SU-DHL-6 (cell line): Measurements from ENCODE around the gene NUDT10.

Experiments used
- H2AFZ ChIP-seq: fragments of 200-600 bp; sonication (generic); 2 replicates; pipeline ENCODE4 v1.6.1; 2014; ENCODE audit warnings: low read depth, mild to moderate bottlenecking, moderate library complexity, mixed read lengths, antibody characterized with exemption, low read length; ENCODE audit not compliant: severe bottlenecking
- H3F3A ChIP-seq: fragments of 200-600 bp; shearing (Covaris generic); 2 replicates; pipeline ENCODE4 v1.6.0; 2016; ENCODE audit warnings: antibody characterized with exemption, mild to moderate bottlenecking; ENCODE audit not compliant: insufficient read depth
- H3K27ac ChIP-seq: fragments of 200-600 bp; sonication (generic); 2 replicates; pipeline ENCODE4 v1.5.1; 2016; ENCODE audit warnings: low read depth, mild to moderate bottlenecking, low read length, moderate library complexity, mixed read lengths
- H3K27me3 ChIP-seq: fragments of 200-600 bp; sonication (generic), shearing (Covaris generic); 2 replicates; pipeline ENCODE4 v1.6.0; 2014; ENCODE audit warnings: mild to moderate bottlenecking, low read length
- H3K36me3 ChIP-seq: fragments of 200-600 bp; sonication (generic); 2 replicates; pipeline ENCODE4 v1.6.1; 2014; ENCODE audit warnings: mild to moderate bottlenecking, low read length, mixed read lengths
- H3K4me2 ChIP-seq: fragments of 300-600, 200-600 bp; shearing (Covaris generic), sonication (generic); 2 replicates; pipeline ENCODE4 v1.6.0; 2014; ENCODE audit warnings: low read length, low read depth, mild to moderate bottlenecking; ENCODE audit not compliant: poor library complexity, severe bottlenecking
- H3K4me3 ChIP-seq: fragments of 200-600 bp; sonication (generic); 2 replicates; pipeline ENCODE4 v1.5.1; 2014; ENCODE audit warnings: antibody characterized with exemption, low read length, mild to moderate bottlenecking, mixed read lengths; ENCODE audit not compliant: insufficient read depth, poor library complexity, severe bottlenecking
- H3K79me2 ChIP-seq: fragments of 200-600 bp; sonication (generic); 2 replicates; pipeline ENCODE4 v1.6.1; 2014; ENCODE audit warnings: mild to moderate bottlenecking, low read length, moderate library complexity; ENCODE audit not compliant: insufficient read depth
- H3K9ac ChIP-seq: fragments of 200-600 bp; sonication (generic); 2 replicates; pipeline ENCODE4 v1.7.0; 2014; ENCODE audit warnings: mild to moderate bottlenecking, low read length
- H3K9me2 ChIP-seq: fragments of 200-600 bp; sonication (generic); replicated peaks from 2 replicates; pipeline ENCODE4 v1.6.1; 2014; ENCODE audit warnings: low read length; ENCODE audit not compliant: insufficient read depth
- H3K9me3 ChIP-seq: fragments of 200-600 bp; sonication (generic); 2 replicates; pipeline ENCODE4 v1.6.1; 2014; ENCODE audit warnings: low read length, mixed read lengths; ENCODE audit not compliant: insufficient read depth
- H4K20me1 ChIP-seq: fragments of 200-600 bp; sonication (generic); 2 replicates; pipeline ENCODE4 v1.6.1; 2014; ENCODE audit warnings: low read depth, mild to moderate bottlenecking, antibody characterized with exemption, low read length, moderate library complexity, mixed read lengths
- EZH2phosphoT487 ChIP-seq: fragments of 200-600 bp; sonication (generic), shearing (Covaris generic); conservative IDR thresholded peaks from 2 replicates; pipeline ENCODE4 v1.6.1; 2018; ENCODE audit warnings: mild to moderate bottlenecking, antibody characterized with exemption, low read length, moderate library complexity, mixed read lengths
- TF ChIP-seq, protein P1 (sequence below): fragments of 200-600 bp; sonication (generic); IDR thresholded peaks from one replicate; pipeline ENCODE4 v1.5.1; 2017; ENCODE audit warnings: antibody characterized with exemption, mild to moderate bottlenecking, low read length, moderate library complexity; ENCODE audit not compliant: insufficient read depth, poor library complexity, severe bottlenecking

The NUDT10 gene

DNA sequence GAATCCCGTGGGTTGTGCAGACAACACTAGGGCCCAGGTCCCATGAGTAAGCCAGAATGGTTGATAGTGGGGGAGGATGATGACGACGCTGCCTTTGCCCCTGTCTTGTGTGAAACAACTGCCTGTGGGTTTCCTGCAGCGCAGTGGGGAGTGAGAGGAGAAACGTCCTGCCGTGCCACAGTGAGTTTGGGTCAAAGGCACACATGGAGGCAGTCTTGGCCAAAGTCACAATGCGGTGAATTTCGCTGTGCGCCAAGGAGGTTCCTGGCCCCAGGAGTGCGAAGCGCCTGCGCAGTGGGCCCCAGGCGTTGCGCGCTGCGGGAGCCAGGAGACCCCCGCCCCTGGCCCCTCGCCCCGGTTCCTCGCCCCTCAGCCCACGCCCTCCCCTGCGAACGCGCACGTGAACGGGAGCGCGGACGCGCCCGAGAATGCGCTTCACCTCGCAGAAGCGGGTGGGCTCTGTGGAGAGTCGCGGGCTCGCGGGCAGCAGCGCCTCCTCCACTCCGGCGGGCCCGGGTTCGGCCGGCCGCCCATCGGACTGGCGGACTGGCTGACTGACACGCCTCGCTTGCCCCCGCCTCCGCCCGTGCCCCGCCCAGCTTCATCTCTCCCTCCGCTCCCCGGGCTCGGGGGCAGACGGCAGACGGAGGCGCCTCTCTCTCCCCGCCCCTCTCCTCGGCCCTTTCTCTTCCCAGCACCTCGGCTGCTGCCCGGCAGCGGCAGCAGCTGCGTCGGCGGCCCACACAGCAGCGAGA lies at the start of gene NUDT10:
NUDT10 (plus strand) TSS at position 635 of the 755 bp plus-strand sequence. CDS start 144 bp downstream, outside the sequence.
- Histone ChIP-seq H4K20me1 (no peaks in the 10 kb centered on the region), H3K27ac (no peak within 1 kb of the TSS), H3K27me3 (no peaks in the 10 kb centered on the region), H3K4me2 (no peak within 1 kb of the TSS), H3K9me3 (no peaks in the 10 kb centered on the region), H3K36me3 (no peaks in the 10 kb centered on the region), H3K4me3 (no peak within 1 kb of the TSS), H3K9me2 (no peaks in the 10 kb centered on the region), H3K79me2 (no peaks in the 10 kb centered on the region), H3F3A (no peaks in the 10 kb centered on the region), H3K9ac (no peak within 1 kb of the TSS), H2AFZ (no peak within 1 kb of the TSS)
- TF ChIP-seq, protein P1, sequence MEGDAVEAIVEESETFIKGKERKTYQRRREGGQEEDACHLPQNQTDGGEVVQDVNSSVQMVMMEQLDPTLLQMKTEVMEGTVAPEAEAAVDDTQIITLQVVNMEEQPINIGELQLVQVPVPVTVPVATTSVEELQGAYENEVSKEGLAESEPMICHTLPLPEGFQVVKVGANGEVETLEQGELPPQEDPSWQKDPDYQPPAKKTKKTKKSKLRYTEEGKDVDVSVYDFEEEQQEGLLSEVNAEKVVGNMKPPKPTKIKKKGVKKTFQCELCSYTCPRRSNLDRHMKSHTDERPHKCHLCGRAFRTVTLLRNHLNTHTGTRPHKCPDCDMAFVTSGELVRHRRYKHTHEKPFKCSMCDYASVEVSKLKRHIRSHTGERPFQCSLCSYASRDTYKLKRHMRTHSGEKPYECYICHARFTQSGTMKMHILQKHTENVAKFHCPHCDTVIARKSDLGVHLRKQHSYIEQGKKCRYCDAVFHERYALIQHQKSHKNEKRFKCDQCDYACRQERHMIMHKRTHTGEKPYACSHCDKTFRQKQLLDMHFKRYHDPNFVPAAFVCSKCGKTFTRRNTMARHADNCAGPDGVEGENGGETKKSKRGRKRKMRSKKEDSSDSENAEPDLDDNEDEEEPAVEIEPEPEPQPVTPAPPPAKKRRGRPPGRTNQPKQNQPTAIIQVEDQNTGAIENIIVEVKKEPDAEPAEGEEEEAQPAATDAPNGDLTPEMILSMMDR: no peak
- no peak for TF ChIP-seq EZH2phosphoT487

DNA sequence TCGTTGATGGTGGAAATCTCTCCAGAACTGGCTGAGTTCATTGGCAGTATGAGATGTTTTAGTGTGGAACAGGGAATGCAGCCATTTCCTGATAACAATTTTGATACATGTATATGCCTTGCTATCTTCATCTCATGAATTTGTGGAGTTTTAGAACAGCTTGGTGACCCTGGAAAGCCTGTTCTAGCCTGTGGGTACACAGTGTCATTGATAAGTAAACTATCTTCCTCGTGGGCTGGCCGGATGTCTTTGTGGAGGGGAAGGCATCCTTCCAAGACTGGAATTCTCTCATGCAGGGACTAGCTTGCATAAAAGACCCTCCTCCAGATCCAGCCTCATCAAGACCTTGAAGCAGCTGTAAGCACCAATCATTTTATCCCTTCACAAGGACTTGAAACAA lies 40.2 kb upstream of the NUDT10 start:
- Histone ChIP-seq H3K9me2 (no peaks in the 10 kb centered on the region), H3K9me3 (no peaks in the 10 kb centered on the region), H4K20me1 (no peaks in the 10 kb centered on the region), H3K4me3 (no peak overlapping the region), H3K36me3 (no peaks in the 10 kb centered on the region), H3K27me3 (no peaks in the 10 kb centered on the region), H2AFZ (no peak overlapping the region), H3K27ac (no peak overlapping the region), H3K79me2 (no peaks in the 10 kb centered on the region), H3F3A (no peaks in the 10 kb centered on the region), H3K4me2 (no peak overlapping the region), H3K9ac (no peak overlapping the region)
- TF ChIP-seq EZH2phosphoT487: no peak
- TF ChIP-seq, protein P1: no peak

DNA sequence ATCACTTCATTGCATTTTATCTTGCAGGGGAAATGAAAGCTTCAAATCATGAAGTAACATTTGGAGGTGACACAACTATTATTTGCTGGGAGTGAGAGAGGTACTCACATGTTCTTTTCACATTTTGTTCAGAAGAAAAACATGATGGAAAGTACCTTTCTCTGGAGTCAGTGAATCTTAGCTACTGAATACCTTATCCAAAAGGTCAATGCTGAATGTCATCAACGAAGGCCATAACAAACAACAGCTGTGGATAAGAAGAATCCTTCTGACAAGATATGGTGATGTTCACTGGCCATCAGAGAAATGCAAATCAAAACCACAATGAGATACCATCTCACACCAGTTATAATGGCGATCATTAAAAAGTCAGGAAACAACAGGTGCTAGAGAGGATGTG lies 36.5 kb upstream of the NUDT10 start:
- Histone ChIP-seq H4K20me1 (no peaks in the 10 kb centered on the region), H3K36me3 (no peaks in the 10 kb centered on the region), H3K4me3 (no peak overlapping the region), H2AFZ (no peak overlapping the region), H3K9ac (no peak overlapping the region), H3K27ac (no peak overlapping the region), H3K79me2 (no peaks in the 10 kb centered on the region), H3K9me2 (no peaks in the 10 kb centered on the region), H3K27me3 (no peaks in the 10 kb centered on the region), H3K4me2 (no peak overlapping the region), H3K9me3 (no peaks in the 10 kb centered on the region), H3F3A (no peaks in the 10 kb centered on the region)
- TF ChIP-seq EZH2phosphoT487: no peak
- TF ChIP-seq, protein P1: no peak
